Measurements from ENCODE around the gene POU2F3. TPM values are rescaled to one million over a fixed set of nuclear protein-coding genes. Genes with fewer than 3 reads are reported as not detected.

The POU2F3 gene
- total and polyA plus RNA-seq, 2 of the 13 experiments (the other 11 are each of a cell fraction or from before 2014, with no cell fraction given) = not detected

GRCh38 chr11:120354779-120355178 is 114.8 kb downstream of the POU2F3 start (continued):
- TF ChIP-seq EHMT2 (IDR thresholded peaks at IDR 0.05; ENCODE audit: borderline replicate concordance, low read depth, low read length) (no peak), TP53 (CRISPR knock-in tag; conservative IDR thresholded peaks at IDR 0.05) (no peak), SMAD9 (CRISPR knock-in tag; IDR thresholded peaks at IDR 0.05) (no peak), PAXIP1 (CRISPR knock-in tag; conservative IDR thresholded peaks at IDR 0.05) (peak; percentile 67), SOX6 (IDR thresholded peaks at IDR 0.05) (no peak), SOX6 (CRISPR knock-in tag; IDR thresholded peaks at IDR 0.05) (peak; percentile 14; the same call in 1 of the 2 replicates), ZNF24 (IDR thresholded peaks at IDR 0.05) (peak; percentile 74; the same call in 1 of the 2 replicates), MTF1 (CRISPR knock-in tag; IDR thresholded peaks at IDR 0.05) (no peak), TCF7 (IDR thresholded peaks at IDR 0.05; ENCODE audit: low read depth) (no peak), ZNF670 (CRISPR knock-in tag; IDR thresholded peaks at IDR 0.05; ENCODE audit: borderline replicate concordance) (no peak), BATF2 (CRISPR knock-in tag; IDR thresholded peaks at IDR 0.05) (no peak), NCOA2 (CRISPR knock-in tag; IDR thresholded peaks at IDR 0.05) (0 out of 2 replicates have a peak, but pooled peaks have one; percentile 24), ZNF530 (CRISPR knock-in tag; IDR thresholded peaks at IDR 0.05; ENCODE audit: low read depth) (no peak), ASH2L (IDR thresholded peaks at IDR 0.05; ENCODE audit: insufficient read length, low read depth, low read length) (no peak), BRD4 (CRISPR knock-in tag; IDR thresholded peaks at IDR 0.05) (no peak), MYNN (CRISPR knock-in tag; IDR thresholded peaks at IDR 0.05; ENCODE audit: low read depth) (no peak)
- TF ChIP-seq, protein P1, sequence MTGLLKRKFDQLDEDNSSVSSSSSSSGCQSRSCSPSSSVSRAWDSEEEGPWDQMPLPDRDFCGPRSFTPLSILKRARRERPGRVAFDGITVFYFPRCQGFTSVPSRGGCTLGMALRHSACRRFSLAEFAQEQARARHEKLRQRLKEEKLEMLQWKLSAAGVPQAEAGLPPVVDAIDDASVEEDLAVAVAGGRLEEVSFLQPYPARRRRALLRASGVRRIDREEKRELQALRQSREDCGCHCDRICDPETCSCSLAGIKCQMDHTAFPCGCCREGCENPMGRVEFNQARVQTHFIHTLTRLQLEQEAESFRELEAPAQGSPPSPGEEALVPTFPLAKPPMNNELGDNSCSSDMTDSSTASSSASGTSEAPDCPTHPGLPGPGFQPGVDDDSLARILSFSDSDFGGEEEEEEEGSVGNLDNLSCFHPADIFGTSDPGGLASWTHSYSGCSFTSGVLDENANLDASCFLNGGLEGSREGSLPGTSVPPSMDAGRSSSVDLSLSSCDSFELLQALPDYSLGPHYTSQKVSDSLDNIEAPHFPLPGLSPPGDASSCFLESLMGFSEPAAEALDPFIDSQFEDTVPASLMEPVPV (CRISPR knock-in tag; IDR thresholded peaks at IDR 0.05) = no peak
- TF ChIP-seq, protein P2, sequence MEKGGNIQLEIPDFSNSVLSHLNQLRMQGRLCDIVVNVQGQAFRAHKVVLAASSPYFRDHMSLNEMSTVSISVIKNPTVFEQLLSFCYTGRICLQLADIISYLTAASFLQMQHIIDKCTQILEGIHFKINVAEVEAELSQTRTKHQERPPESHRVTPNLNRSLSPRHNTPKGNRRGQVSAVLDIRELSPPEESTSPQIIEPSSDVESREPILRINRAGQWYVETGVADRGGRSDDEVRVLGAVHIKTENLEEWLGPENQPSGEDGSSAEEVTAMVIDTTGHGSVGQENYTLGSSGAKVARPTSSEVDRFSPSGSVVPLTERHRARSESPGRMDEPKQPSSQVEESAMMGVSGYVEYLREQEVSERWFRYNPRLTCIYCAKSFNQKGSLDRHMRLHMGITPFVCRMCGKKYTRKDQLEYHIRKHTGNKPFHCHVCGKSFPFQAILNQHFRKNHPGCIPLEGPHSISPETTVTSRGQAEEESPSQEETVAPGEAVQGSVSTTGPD (CRISPR knock-in tag; IDR thresholded peaks at IDR 0.05) = no peak
- TF ChIP-seq, protein P3, sequence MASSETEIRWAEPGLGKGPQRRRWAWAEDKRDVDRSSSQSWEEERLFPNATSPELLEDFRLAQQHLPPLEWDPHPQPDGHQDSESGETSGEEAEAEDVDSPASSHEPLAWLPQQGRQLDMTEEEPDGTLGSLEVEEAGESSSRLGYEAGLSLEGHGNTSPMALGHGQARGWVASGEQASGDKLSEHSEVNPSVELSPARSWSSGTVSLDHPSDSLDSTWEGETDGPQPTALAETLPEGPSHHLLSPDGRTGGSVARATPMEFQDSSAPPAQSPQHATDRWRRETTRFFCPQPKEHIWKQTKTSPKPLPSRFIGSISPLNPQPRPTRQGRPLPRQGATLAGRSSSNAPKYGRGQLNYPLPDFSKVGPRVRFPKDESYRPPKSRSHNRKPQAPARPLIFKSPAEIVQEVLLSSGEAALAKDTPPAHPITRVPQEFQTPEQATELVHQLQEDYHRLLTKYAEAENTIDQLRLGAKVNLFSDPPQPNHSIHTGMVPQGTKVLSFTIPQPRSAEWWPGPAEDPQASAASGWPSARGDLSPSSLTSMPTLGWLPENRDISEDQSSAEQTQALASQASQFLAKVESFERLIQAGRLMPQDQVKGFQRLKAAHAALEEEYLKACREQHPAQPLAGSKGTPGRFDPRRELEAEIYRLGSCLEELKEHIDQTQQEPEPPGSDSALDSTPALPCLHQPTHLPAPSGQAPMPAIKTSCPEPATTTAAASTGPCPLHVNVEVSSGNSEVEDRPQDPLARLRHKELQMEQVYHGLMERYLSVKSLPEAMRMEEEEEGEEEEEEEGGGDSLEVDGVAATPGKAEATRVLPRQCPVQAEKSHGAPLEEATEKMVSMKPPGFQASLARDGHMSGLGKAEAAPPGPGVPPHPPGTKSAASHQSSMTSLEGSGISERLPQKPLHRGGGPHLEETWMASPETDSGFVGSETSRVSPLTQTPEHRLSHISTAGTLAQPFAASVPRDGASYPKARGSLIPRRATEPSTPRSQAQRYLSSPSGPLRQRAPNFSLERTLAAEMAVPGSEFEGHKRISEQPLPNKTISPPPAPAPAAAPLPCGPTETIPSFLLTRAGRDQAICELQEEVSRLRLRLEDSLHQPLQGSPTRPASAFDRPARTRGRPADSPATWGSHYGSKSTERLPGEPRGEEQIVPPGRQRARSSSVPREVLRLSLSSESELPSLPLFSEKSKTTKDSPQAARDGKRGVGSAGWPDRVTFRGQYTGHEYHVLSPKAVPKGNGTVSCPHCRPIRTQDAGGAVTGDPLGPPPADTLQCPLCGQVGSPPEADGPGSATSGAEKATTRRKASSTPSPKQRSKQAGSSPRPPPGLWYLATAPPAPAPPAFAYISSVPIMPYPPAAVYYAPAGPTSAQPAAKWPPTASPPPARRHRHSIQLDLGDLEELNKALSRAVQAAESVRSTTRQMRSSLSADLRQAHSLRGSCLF (CRISPR knock-in tag; IDR thresholded peaks at IDR 0.05; ENCODE audit: borderline replicate concordance) = no peak
